CD14-positive monocyte (primary cell): Measurements from ENCODE around the gene STAM2. TPM values are rescaled to one million over a fixed set of nuclear protein-coding genes. Genes with fewer than 3 reads are reported as not detected.

Experiments
- DNase-seq, 3 donors: peaks; one replicate each; pipeline ENCODE4 v3.0.0-alpha.2; 2011 to 2022
- H2AFZ ChIP-seq: 2 replicates; pipeline ENCODE4 v1.6.0; 2012; ENCODE audit warnings: mild to moderate bottlenecking, low read depth, low read length, inconsistent platforms; ENCODE audit not compliant: insufficient read depth, poor library complexity, severe bottlenecking
- H3K27ac ChIP-seq, 2 donors: 1 replicate in 1 of 2; 2 replicates in 1 of 2; pipeline ENCODE4 v1.5.1; 2012 to 2013; ENCODE audit warnings: low read length in 2 of 2, control low read depth in 1 of 2, inconsistent platforms in 1 of 2, low read depth in 1 of 2, mild to moderate bottlenecking in 1 of 2
- H3K27me3 ChIP-seq, 2 donors: one replicate each; pipeline versions ENCODE4 v1.6.0 to v1.6.1; 2011 to 2013; ENCODE audit warnings: low read length in 2 of 2; ENCODE audit not compliant: control insufficient read depth in 2 of 2, insufficient read depth in 2 of 2
- H3K36me3 ChIP-seq, 2 donors: replicated peaks in 1 of 2; 1 replicate in 1 of 2; 2 replicates in 1 of 2; pipeline versions ENCODE4 v1.5.1 to v1.6.1; 2012 to 2013; ENCODE audit warnings: low read length in 2 of 2, control low read depth in 1 of 2, inconsistent platforms in 1 of 2, mild to moderate bottlenecking in 1 of 2; ENCODE audit not compliant: insufficient read depth in 2 of 2, control insufficient read depth in 1 of 2
- H3K4me1 ChIP-seq, 2 donors: 1 replicate in 1 of 2; 2 replicates in 1 of 2; pipeline versions ENCODE4 v1.5.1 to v1.6.1; 2012 to 2013; ENCODE audit warnings: low read length in 2 of 2, control low read depth in 1 of 2, inconsistent platforms in 1 of 2, mild to moderate bottlenecking in 1 of 2, moderate library complexity in 1 of 2; ENCODE audit not compliant: insufficient read depth in 2 of 2, control insufficient read depth in 1 of 2
- H3K4me2 ChIP-seq: replicated peaks from 2 replicates; pipeline ENCODE3; 2012; ENCODE audit warnings: low read length, moderate library complexity, mild to moderate bottlenecking; ENCODE audit not compliant: poor library complexity, severe bottlenecking; ENCODE audit errors: extremely low read depth
- H3K4me3 ChIP-seq, 3 experiments: fragments of 200-600 bp in 1 of 3; sonication (generic) in 1 of 3; replicated peaks in 1 of 3; 1 replicate in 2 of 3; 2 replicates in 1 of 3; pipeline ENCODE4 v1.5.1; 2011 to 2013; ENCODE audit warnings: low read length in 3 of 3, mild to moderate bottlenecking in 3 of 3, control low read depth in 2 of 3, low read depth in 2 of 3, inconsistent platforms in 1 of 3, moderate library complexity in 1 of 3
- H3K79me2 ChIP-seq: 2 replicates; pipeline ENCODE4 v1.6.0; 2012; ENCODE audit warnings: mild to moderate bottlenecking, control low read depth, inconsistent platforms, low read length, moderate library complexity; ENCODE audit not compliant: insufficient read depth
- H3K9ac ChIP-seq: 2 replicates; pipeline ENCODE4 v1.6.0; 2017; ENCODE audit warnings: low read length, mild to moderate bottlenecking; ENCODE audit not compliant: insufficient read depth, poor library complexity, severe bottlenecking
- H3K9me3 ChIP-seq, 2 donors: replicated peaks in 1 of 2; 1 replicate in 1 of 2; 2 replicates in 1 of 2; pipeline versions ENCODE4 v1.5.1 to v1.6.1; 2012 to 2013; ENCODE audit warnings: low read length in 2 of 2, control low read depth in 1 of 2; ENCODE audit not compliant: control insufficient read depth in 1 of 2, insufficient read depth in 1 of 2
- H4K20me1 ChIP-seq: 2 replicates; pipeline ENCODE4 v1.6.0; 2012; ENCODE audit warnings: mild to moderate bottlenecking, low read length, control low read depth, moderate library complexity; ENCODE audit not compliant: insufficient read depth
- H3K27ac Mint-ChIP-seq, 7 donors: one replicate each; pipeline ENCODE4 v1.8.0; 2020; ENCODE audit warnings: mild to moderate bottlenecking in 7 of 7, mixed read lengths in 7 of 7, moderate library complexity in 6 of 7, inconsistent platforms in 2 of 7
- H3K27me3 Mint-ChIP-seq, 3 donors: one replicate each; pipeline ENCODE4 v1.8.0; 2021 to 2022; ENCODE audit warnings: low read depth in 3 of 3, mild to moderate bottlenecking in 3 of 3, mixed read lengths in 3 of 3, moderate library complexity in 3 of 3, inconsistent platforms in 1 of 3
- H3K36me3 Mint-ChIP-seq, 2 donors: one replicate each; pipeline ENCODE4 v1.8.0; 2020; ENCODE audit warnings: mixed read lengths in 2 of 2, inconsistent platforms in 1 of 2, mild to moderate bottlenecking in 1 of 2
- H3K4me1 Mint-ChIP-seq: one replicate; pipeline ENCODE4 v1.8.0; 2020; ENCODE audit warnings: mild to moderate bottlenecking, mixed read lengths
- H3K4me3 Mint-ChIP-seq, 2 donors: one replicate each; pipeline ENCODE4 v1.8.0; 2020; ENCODE audit warnings: mild to moderate bottlenecking in 2 of 2, mixed read lengths in 2 of 2, moderate library complexity in 1 of 2
- H3K9me3 Mint-ChIP-seq, 7 donors: one replicate each; pipeline ENCODE4 v1.8.0; 2020 to 2022; ENCODE audit warnings: mixed read lengths in 7 of 7, mild to moderate bottlenecking in 6 of 7, moderate library complexity in 6 of 7, inconsistent platforms in 2 of 7
- CTCF ChIP-seq: fragments of 200-600 bp; IDR thresholded peaks from one replicate; pipeline ENCODE4 v1.8.0; 2022; ENCODE audit warnings: antibody characterized with exemption, mild to moderate bottlenecking
- WGBS: methylation state at CpG from one replicate; pipeline ENCODE4 v1.1.5; 2013; ENCODE audit warnings: missing lambda C conversion rate; ENCODE audit not compliant: insufficient coverage; 5-methylcytosine and 5-hydroxymethylcytosine counted together
- intact Hi-C, 2 donors: fragments of 100-400 bp; cut with micrococcal nuclease; formaldehyde crosslinking; loops; one replicate each; pipeline versions ENCODE4 v1.15.0 to v1.15.1; 2023
- polyA plus RNA-seq, 3 donors: library from polyadenylated mRNA; depleted of rRNA in 1 of 3; unstranded in 2 of 3; stranded (reverse) in 1 of 3; fragments of 300-500 nt in 2 of 3; fragments of >200 nt in 1 of 3; fragmentation: Illumina TruSeq in 2 of 3; gene quantifications; 1 replicate in 2 of 3; 2 replicates in 1 of 3; pipeline ENCODE4 v1.2.3, GENCODE V29; 2012 to 2021

STAM2 gene
- polyA plus RNA-seq, 3 donors: 6.9 to 12.6 (median 8.2) TPM

- no peaks in the 10 kb centered on the region for H3K27me3 Mint-ChIP-seq
- no peak overlapping the region for H3K27ac ChIP-seq
- H3K27ac Mint-ChIP-seq: no peak overlapping the region
- no peaks in the 10 kb centered on the region for H3K27me3 ChIP-seq
- H3K4me1 ChIP-seq: peaks cover 26 to 38% of the 10 kb centered on the region in 2 donors
- H3K36me3 Mint-ChIP-seq: no peaks in the 10 kb centered on the region
- no peaks in the 10 kb centered on the region for H3K36me3 ChIP-seq
- no peak overlapping the region for H3K9ac ChIP-seq
- no peaks in the 10 kb centered on the region for H3K79me2 ChIP-seq
- TF ChIP-seq CTCF: no peak
- H3K4me3 Mint-ChIP-seq: no peak overlapping the region
- H3K4me2 ChIP-seq: no peak overlapping the region
- H3K9me3 ChIP-seq: no peaks in the 10 kb centered on the region
- H4K20me1 ChIP-seq: no peaks in the 10 kb centered on the region
- no peak for DNase-seq
- no peak overlapping the region for H3K4me3 ChIP-seq
- H2AFZ ChIP-seq: no peak overlapping the region
- no CpG with 5 or more reads among the region's 2 CpGs for WGBS
- peaks cover 38% of the 10 kb centered on the region for H3K4me1 Mint-ChIP-seq
- intact Hi-C loops: no loop called here
- H3K9me3 Mint-ChIP-seq: peaks cover 0 to 2% (median 0%) of the 10 kb centered on the region in 7 donors
Measured at GRCh38 chr2:152086231-152086630, 89.3 kb downstream of the STAM2 start.

GRCh38 chr2:152084076-152084475 lies 91.5 kb downstream of the STAM2 start:
- H3K4me1 Mint-ChIP-seq: peaks cover 18% of the 10 kb centered on the region
- no peak for DNase-seq
- H3K27ac Mint-ChIP-seq: no peak overlapping the region
- H2AFZ ChIP-seq: no peak overlapping the region
- peaks cover 7 to 16% of the 10 kb centered on the region in 2 donors for H3K4me1 ChIP-seq
- H3K4me2 ChIP-seq: no peak overlapping the region
- H3K9me3 Mint-ChIP-seq: peaks cover 0 to 2% (median 0%) of the 10 kb centered on the region in 7 donors
- H3K79me2 ChIP-seq: no peaks in the 10 kb centered on the region
- no peaks in the 10 kb centered on the region for H3K36me3 ChIP-seq
- no peak overlapping the region for H3K4me3 Mint-ChIP-seq
- intact Hi-C loops: no loop called here
- no peak overlapping the region for H3K27ac ChIP-seq
- no peak for TF ChIP-seq CTCF
- no peaks in the 10 kb centered on the region for H3K27me3 ChIP-seq
- no peak overlapping the region for H3K9ac ChIP-seq
- peaks cover 5% of the 10 kb centered on the region in 2 donors for H3K36me3 Mint-ChIP-seq
- WGBS: 90% methylated on average over 6 of the region's 6 CpGs
- H3K27me3 Mint-ChIP-seq: no peaks in the 10 kb centered on the region
- H4K20me1 ChIP-seq: no peaks in the 10 kb centered on the region
- no peaks in the 10 kb centered on the region for H3K9me3 ChIP-seq
- H3K4me3 ChIP-seq: no peak overlapping the region
